Spleen (tissue), 7 donors: ENCODE data around the gene PMF1.
"Not testable (repeated sequence)": the region's sequence is repeated elsewhere in the genome, so short reads cannot be mapped to it uniquely, and the experiment has no call there.

ENCODE experiments used
- CTCF ChIP-seq, 11 experiments: fragments of 200-600 bp in 7 of 11; fragments of 450-650 bp in 4 of 11; sonication (generic) in 4 of 11; IDR thresholded peaks in 8 of 11; conservative IDR thresholded peaks in 3 of 11; 1 replicate in 7 of 11; 2 replicates in 4 of 11; pipeline versions ENCODE4 v1.4.0 to v1.8.0; 2016 to 2021; ENCODE audit warnings: antibody characterized with exemption in 11 of 11, inconsistent platforms in 4 of 11, mild to moderate bottlenecking in 1 of 11
- POLR2A ChIP-seq, 3 donors: fragments of 450-650 bp; IDR thresholded peaks; one replicate each; pipeline ENCODE4 v1.5.1; 2017; ENCODE audit warnings: antibody characterized with exemption in 3 of 3, mild to moderate bottlenecking in 1 of 3
- donor health status: DM: no; HTN: no; CAD: no; lungs with moderate emphysema.
- donor health status: DM: no; HTN: no; CAD: no.
- donor health status: DM: no; HTN: no; CAD: no.

GRCh38 chr1:156186347-156187177 lies 26.2 kb upstream of the PMF1 start:
- TF ChIP-seq POLR2A (IDR thresholded peaks at IDR 0.05); CTCF (IDR thresholded peaks at IDR 0.05 in 8 of 11, conservative IDR thresholded peaks at IDR 0.05 in 3 of 11): not testable (repeated sequence)
